GM23338 (cell line): Measurements from ENCODE around the gene CACNA1D. TPM values are rescaled to one million over a fixed set of nuclear protein-coding genes. Genes with fewer than 3 reads are reported as not detected.

Source experiments
- ATAC-seq: fragments of 200-7000 bp; cut with Tn5 transposase; 3 replicates; pipeline ENCODE4 v1.9.1; 2020
- DNase-seq: peaks from one replicate; pipeline ENCODE4 v3.0.0-alpha.2; 2015; ENCODE audit warnings: low spot score
- H2AFZ ChIP-seq: fragments of 200-600 bp; sonication (generic); 2 replicates; pipeline ENCODE4 v1.8.0; 2016; ENCODE audit warnings: antibody characterized with exemption, mild to moderate bottlenecking, moderate library complexity
- H3F3A ChIP-seq: fragments of 200-600 bp; sonication (generic); replicated peaks from 2 replicates; pipeline ENCODE4 v1.8.0; 2017; ENCODE audit warnings: antibody characterized with exemption, mixed run types, low read depth
- H3K27ac ChIP-seq: fragments of 200-600 bp; sonication (generic); 2 replicates; pipeline ENCODE4 v1.6.1; 2016; ENCODE audit warnings: low read depth
- H3K27me3 ChIP-seq: fragments of 200-600 bp; sonication (generic); 2 replicates; pipeline ENCODE4 v1.8.0; 2016; ENCODE audit warnings: mild to moderate bottlenecking, mixed run types, moderate library complexity; ENCODE audit not compliant: insufficient read depth
- H3K36me3 ChIP-seq: fragments of 200-600 bp; sonication (generic); 2 replicates; pipeline ENCODE4 v1.8.0; 2016; ENCODE audit warnings: mild to moderate bottlenecking; ENCODE audit not compliant: insufficient read depth
- H3K4me1 ChIP-seq: fragments of 200-600 bp; sonication (generic); 2 replicates; pipeline ENCODE4 v1.8.0; 2016; ENCODE audit warnings: mild to moderate bottlenecking, moderate library complexity; ENCODE audit not compliant: insufficient read depth
- H3K4me2 ChIP-seq: fragments of 200-600 bp; sonication (generic); 2 replicates; pipeline ENCODE4 v1.7.1; 2017; ENCODE audit warnings: mixed run types
- H3K4me3 ChIP-seq: fragments of 200-600 bp; sonication (generic); 2 replicates; pipeline ENCODE4 v1.6.1; 2016; ENCODE audit warnings: mixed run types
- H3K79me2 ChIP-seq: fragments of 200-600 bp; sonication (generic); replicated peaks from 2 replicates; pipeline ENCODE4 v1.8.0; 2017; ENCODE audit warnings: mild to moderate bottlenecking; ENCODE audit not compliant: insufficient read depth
- H3K9me2 ChIP-seq: fragments of 200-600 bp; sonication (generic); 2 replicates; pipeline ENCODE4 v1.8.0; 2017; ENCODE audit not compliant: insufficient read depth
- H4K20me1 ChIP-seq: fragments of 200-600 bp; sonication (generic); replicated peaks from 2 replicates; pipeline ENCODE4 v1.8.0; 2017; ENCODE audit warnings: mild to moderate bottlenecking; ENCODE audit not compliant: insufficient read depth
- H3K27ac Mint-ChIP-seq: 2 replicates; pipeline ENCODE4 v1.8.0; 2020; ENCODE audit warnings: inconsistent platforms, mild to moderate bottlenecking, moderate library complexity, mixed read lengths
- H3K27me3 Mint-ChIP-seq: 3 replicates; pipeline ENCODE4 v1.8.0; 2022; ENCODE audit warnings: low read depth, mild to moderate bottlenecking, moderate library complexity, mixed read lengths, inconsistent platforms; ENCODE audit not compliant: insufficient read depth, poor library complexity
- H3K36me3 Mint-ChIP-seq: 3 replicates; pipeline ENCODE4 v1.8.0; 2021; ENCODE audit warnings: low read depth, mild to moderate bottlenecking, inconsistent platforms, moderate library complexity, mixed read lengths
- H3K4me1 Mint-ChIP-seq: 3 replicates; pipeline ENCODE4 v1.8.0; 2020; ENCODE audit warnings: mild to moderate bottlenecking, inconsistent platforms, mixed read lengths
- H3K4me3 Mint-ChIP-seq: 3 replicates; pipeline ENCODE4 v1.8.0; 2021; ENCODE audit warnings: moderate library complexity, mild to moderate bottlenecking, inconsistent platforms, mixed read lengths
- H3K9me3 Mint-ChIP-seq: 3 replicates; pipeline ENCODE4 v1.8.0; 2020; ENCODE audit warnings: moderate library complexity, mild to moderate bottlenecking, inconsistent platforms, mixed read lengths
- CREB1 ChIP-seq: fragments of 250-450 bp; sonication (Bioruptor Pico); IDR thresholded peaks from 2 replicates; pipeline ENCODE4 v1.5.0; 2020; ENCODE audit warnings: low read depth, mild to moderate bottlenecking, moderate library complexity
- EZH2phosphoT487 ChIP-seq: fragments of 200-600 bp; sonication (generic); IDR thresholded peaks from one replicate; pipeline ENCODE4 v1.8.1; 2018; ENCODE audit warnings: antibody characterized with exemption; ENCODE audit not compliant: unreplicated experiment
- JUNB ChIP-seq: IDR thresholded peaks from one replicate; pipeline ENCODE4 v1.6.1; 2016; ENCODE audit warnings: antibody characterized with exemption; ENCODE audit not compliant: unreplicated experiment
- NANOG ChIP-seq: IDR thresholded peaks from 2 replicates; pipeline ENCODE4 v1.6.1; 2016; ENCODE audit warnings: antibody characterized with exemption, borderline replicate concordance
- POLR2AphosphoS5 ChIP-seq: IDR thresholded peaks from 2 replicates; pipeline ENCODE4 v1.6.1; 2016; ENCODE audit warnings: antibody characterized with exemption, low read depth
- ZNF114 ChIP-seq: fragments of 250-450 bp; sonication (Bioruptor Pico); IDR thresholded peaks from 2 replicates; pipeline ENCODE4 v1.5.0; 2020; ENCODE audit warnings: mild to moderate bottlenecking, moderate library complexity
- ZNF331 ChIP-seq: fragments of 250-450 bp; sonication (Bioruptor Pico); IDR thresholded peaks from 2 replicates; pipeline ENCODE4 v1.5.0; 2020; ENCODE audit warnings: low read depth, mild to moderate bottlenecking, moderate library complexity
- polyA plus RNA-seq: library from polyadenylated mRNA; unstranded; fragments of >200 nt; fragmentation: Nextera tagmentation; extraction: Ambion mirVana; gene quantifications from 2 replicates; pipeline ENCODE4 v1.2.1, GENCODE V29; 2016
- total RNA-seq: library from RNA; depleted of rRNA; stranded (reverse); fragments of >200 nt; shearing (Covaris generic); gene quantifications from 2 replicates; pipeline ENCODE4 v1.2.3, GENCODE V29; 2014
- TF ChIP-seq, protein P1 (sequence below), 2 experiments: fragments of 200-600 bp in 1 of 2; sonication (generic) in 1 of 2; conservative IDR thresholded peaks; 2 replicates each; pipeline versions ENCODE4 v1.5.1 to v1.6.1; 2016 to 2017; ENCODE audit warnings: antibody characterized with exemption in 2 of 2, low read depth in 2 of 2, mild to moderate bottlenecking in 2 of 2, moderate library complexity in 1 of 2
- TF ChIP-seq, protein P2 (sequence below): IDR thresholded peaks from 2 replicates; pipeline ENCODE4 v1.6.1; 2016; ENCODE audit warnings: antibody characterized with exemption

CACNA1D gene
- total and polyA plus RNA-seq, 2 experiments from 2014 or later: 1.7 to 1.8 TPM

- H3K4me3 Mint-ChIP-seq: no peak overlapping the region
- DNase-seq: no peak
- H3K36me3 Mint-ChIP-seq: no peaks in the 10 kb centered on the region
- no peaks in the 10 kb centered on the region for H3K79me2 ChIP-seq
- H3K4me1 ChIP-seq: no peaks in the 10 kb centered on the region
- H3K9me2 ChIP-seq: no peaks in the 10 kb centered on the region
- H4K20me1 ChIP-seq: no peaks in the 10 kb centered on the region
- TF ChIP-seq CREB1 (no peak), ZNF114 (CRISPR knock-in tag) (no peak), POLR2AphosphoS5 (no peak), ZNF331 (CRISPR knock-in tag) (no peak), NANOG (no peak), EZH2phosphoT487 (no peak), JUNB (no peak)
- TF ChIP-seq, protein P1, sequence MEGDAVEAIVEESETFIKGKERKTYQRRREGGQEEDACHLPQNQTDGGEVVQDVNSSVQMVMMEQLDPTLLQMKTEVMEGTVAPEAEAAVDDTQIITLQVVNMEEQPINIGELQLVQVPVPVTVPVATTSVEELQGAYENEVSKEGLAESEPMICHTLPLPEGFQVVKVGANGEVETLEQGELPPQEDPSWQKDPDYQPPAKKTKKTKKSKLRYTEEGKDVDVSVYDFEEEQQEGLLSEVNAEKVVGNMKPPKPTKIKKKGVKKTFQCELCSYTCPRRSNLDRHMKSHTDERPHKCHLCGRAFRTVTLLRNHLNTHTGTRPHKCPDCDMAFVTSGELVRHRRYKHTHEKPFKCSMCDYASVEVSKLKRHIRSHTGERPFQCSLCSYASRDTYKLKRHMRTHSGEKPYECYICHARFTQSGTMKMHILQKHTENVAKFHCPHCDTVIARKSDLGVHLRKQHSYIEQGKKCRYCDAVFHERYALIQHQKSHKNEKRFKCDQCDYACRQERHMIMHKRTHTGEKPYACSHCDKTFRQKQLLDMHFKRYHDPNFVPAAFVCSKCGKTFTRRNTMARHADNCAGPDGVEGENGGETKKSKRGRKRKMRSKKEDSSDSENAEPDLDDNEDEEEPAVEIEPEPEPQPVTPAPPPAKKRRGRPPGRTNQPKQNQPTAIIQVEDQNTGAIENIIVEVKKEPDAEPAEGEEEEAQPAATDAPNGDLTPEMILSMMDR (conservative IDR thresholded peaks at IDR 0.05; ENCODE audit: low read depth in 2 of 2): no peak
- TF ChIP-seq, protein P2, sequence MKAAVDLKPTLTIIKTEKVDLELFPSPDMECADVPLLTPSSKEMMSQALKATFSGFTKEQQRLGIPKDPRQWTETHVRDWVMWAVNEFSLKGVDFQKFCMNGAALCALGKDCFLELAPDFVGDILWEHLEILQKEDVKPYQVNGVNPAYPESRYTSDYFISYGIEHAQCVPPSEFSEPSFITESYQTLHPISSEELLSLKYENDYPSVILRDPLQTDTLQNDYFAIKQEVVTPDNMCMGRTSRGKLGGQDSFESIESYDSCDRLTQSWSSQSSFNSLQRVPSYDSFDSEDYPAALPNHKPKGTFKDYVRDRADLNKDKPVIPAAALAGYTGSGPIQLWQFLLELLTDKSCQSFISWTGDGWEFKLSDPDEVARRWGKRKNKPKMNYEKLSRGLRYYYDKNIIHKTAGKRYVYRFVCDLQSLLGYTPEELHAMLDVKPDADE: no peak
- no peak overlapping the region for H3K27ac ChIP-seq
- H3K4me2 ChIP-seq: no peak overlapping the region
- no peaks in the 10 kb centered on the region for H3K36me3 ChIP-seq
- no peaks in the 10 kb centered on the region; the same call in 2 of the 3 replicates for H3K9me3 Mint-ChIP-seq
- no peak overlapping the region for H2AFZ ChIP-seq
- H3K4me3 ChIP-seq: no peak overlapping the region
- peaks cover 19% of the 10 kb centered on the region for H3K4me1 Mint-ChIP-seq
- peaks cover 4% of the 10 kb centered on the region for H3K27me3 Mint-ChIP-seq
- no peaks in the 10 kb centered on the region for H3K27me3 ChIP-seq
- no peak for ATAC-seq
- no peaks in the 10 kb centered on the region for H3F3A ChIP-seq
- no peak overlapping the region for H3K27ac Mint-ChIP-seq
Measured at GRCh38 chr3:53719796-53720195, 225.4 kb downstream of the CACNA1D start.

DNA sequence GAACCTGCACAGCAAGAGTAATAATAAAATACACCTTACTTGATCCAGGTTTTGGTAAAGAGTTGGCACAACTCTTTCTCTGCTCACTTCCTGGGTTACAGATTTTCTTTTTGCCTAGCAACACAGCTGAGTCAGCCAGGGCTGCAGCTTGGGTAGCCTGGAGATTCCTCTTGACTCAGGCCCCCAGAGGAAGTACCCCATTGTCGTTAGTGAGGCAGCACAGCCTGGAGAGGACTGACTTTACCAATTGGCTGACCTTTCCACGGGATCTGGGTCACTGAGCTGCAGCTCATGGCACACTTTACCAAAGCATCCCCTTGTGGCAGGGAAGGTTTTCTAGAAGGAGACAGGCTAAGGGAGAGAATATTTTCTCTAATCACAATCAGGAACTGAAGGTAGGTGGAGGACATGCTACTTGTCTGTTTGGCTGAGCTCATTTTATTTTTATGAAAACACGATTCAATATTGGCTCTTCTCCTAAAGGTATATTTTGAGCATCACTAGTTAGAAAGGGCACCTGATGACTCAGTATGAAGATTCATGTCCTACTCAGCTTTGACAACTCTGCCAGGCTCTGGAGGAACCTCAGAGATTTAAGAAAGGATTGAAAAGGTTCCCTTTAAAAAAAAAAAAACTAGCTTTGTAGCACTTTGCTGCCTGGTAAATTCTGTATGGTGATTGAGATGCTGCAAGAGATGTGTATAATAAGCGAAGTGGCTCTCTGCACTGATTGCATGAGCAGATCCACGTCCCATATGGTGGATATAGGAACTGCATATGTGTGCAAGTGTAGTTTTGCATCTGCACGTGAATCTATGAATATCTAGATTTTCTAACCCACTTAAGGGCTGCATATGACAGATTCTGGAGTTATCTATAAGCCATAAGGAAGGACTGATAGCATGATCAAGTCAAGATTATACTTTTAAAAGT is 227.0 kb downstream of the CACNA1D start:
- Mint-ChIP-seq H3K27ac (no peak overlapping the region), H3K4me1 (peaks cover 10% of the 10 kb centered on the region), H3K4me3 (no peak overlapping the region), H3K9me3 (no peaks in the 10 kb centered on the region; the same call in 2 of the 3 replicates), H3K36me3 (no peaks in the 10 kb centered on the region), H3K27me3 (peaks cover 4% of the 10 kb centered on the region)
- no peaks in the 10 kb centered on the region for H3K79me2 ChIP-seq
- H3K36me3 ChIP-seq: no peaks in the 10 kb centered on the region
- no peak overlapping the region for H3K4me3 ChIP-seq
- no peak overlapping the region for H3K27ac ChIP-seq
- ATAC-seq (peak; percentile 83), DNase-seq (peak; percentile 43)
- no peak overlapping the region for H2AFZ ChIP-seq
- TF ChIP-seq, protein P1 (conservative IDR thresholded peaks at IDR 0.05; ENCODE audit: low read depth in 2 of 2): peak; percentile 13 to 31; a peak in 3 of 4 replicates
- no peak for TF ChIP-seq JUNB
- no peaks in the 10 kb centered on the region for H3K4me1 ChIP-seq
- no peaks in the 10 kb centered on the region for H3K9me2 ChIP-seq
- H3F3A ChIP-seq: no peaks in the 10 kb centered on the region
- no peak overlapping the region for H3K4me2 ChIP-seq
- H3K27me3 ChIP-seq: no peaks in the 10 kb centered on the region
- H4K20me1 ChIP-seq: no peaks in the 10 kb centered on the region
